Measurements from ENCODE around the gene ARHGEF33.

ARHGEF33 gene

DNA sequence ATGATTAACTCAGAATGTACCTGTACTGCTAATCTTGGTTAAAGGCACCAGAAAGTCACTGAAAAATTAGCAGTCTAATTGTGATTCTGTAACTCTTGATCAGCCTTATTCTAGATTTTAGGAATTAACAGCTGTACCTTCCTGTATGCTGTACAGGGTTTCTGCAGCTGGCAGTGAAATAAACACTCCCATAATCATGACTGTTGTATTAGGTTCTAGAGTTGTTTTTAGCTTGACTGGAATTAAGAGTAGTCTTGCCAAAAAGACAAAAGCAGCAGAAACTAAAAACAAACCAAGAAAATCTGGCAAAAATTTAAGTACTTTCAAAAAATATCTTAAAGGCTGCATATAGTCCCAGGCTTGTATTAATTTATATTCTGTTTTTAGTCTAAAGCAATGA, 127.7 kb downstream of the ARHGEF33 start:
- no peak for DNase-seq (ENCODE audit: low read depth)

GRCh38 chr2:39018638-39019037, 129.0 kb downstream of the ARHGEF33 start:
- no peak for DNase-seq (ENCODE audit: low read depth)

GRCh38 chr2:39020383-39020782, 130.7 kb downstream of the ARHGEF33 start:
- DNase-seq (ENCODE audit: low read depth) = no peak

- no peak for DNase-seq (ENCODE audit: low read depth)
These were observed 133.1 kb downstream of the ARHGEF33 start for GRCh38 chr2:39022642-39023235.

GRCh38 chr2:39023649-39024048, 134.0 kb downstream of the ARHGEF33 start:
- DNase-seq (ENCODE audit: low read depth) = no peak

GRCh38 chr2:39024833-39025232, 135.2 kb downstream of the ARHGEF33 start:
- peak; percentile 27 for DNase-seq (ENCODE audit: low read depth)

Measured in EH (cell line).